Neural cell (in vitro differentiated cells): ENCODE measurements around the gene MAN1B1. TPM values are rescaled to one million over a fixed set of nuclear protein-coding genes. Genes with fewer than 3 reads are reported as not detected.

Source experiments
- H2AFZ ChIP-seq: fragments of 200-600, 300-800 bp; sonication (generic), shearing (Covaris generic); 2 replicates; pipeline ENCODE4 v1.6.0; 2014; ENCODE audit warnings: low read depth, mild to moderate bottlenecking, antibody characterized with exemption, low read length, moderate library complexity
- H3F3A ChIP-seq: fragments of 200-600 bp; shearing (Covaris generic); 2 replicates; pipeline ENCODE4 v1.6.1; 2016; ENCODE audit warnings: mild to moderate bottlenecking, moderate library complexity, mixed read lengths, antibody characterized with exemption, low read length; ENCODE audit not compliant: insufficient read depth, poor library complexity, severe bottlenecking
- H3K27ac ChIP-seq: fragments of 200-600, 300-800 bp; sonication (generic), shearing (Covaris generic); 2 replicates; pipeline ENCODE4 v1.5.1; 2014; ENCODE audit warnings: mild to moderate bottlenecking, low read length, moderate library complexity
- H3K27me3 ChIP-seq: fragments of 300-800, 200-600 bp; sonication (generic), shearing (Covaris generic); 2 replicates; pipeline ENCODE4 v1.6.0; 2014; ENCODE audit warnings: mild to moderate bottlenecking, low read depth, low read length, moderate library complexity; ENCODE audit not compliant: insufficient read depth
- H3K36me3 ChIP-seq: fragments of 300-800, 200-600 bp; sonication (generic), shearing (Covaris generic); 2 replicates; pipeline ENCODE4 v1.5.1; 2014; ENCODE audit warnings: mild to moderate bottlenecking, antibody characterized with exemption, low read length, moderate library complexity; ENCODE audit not compliant: insufficient read depth
- H3K4me2 ChIP-seq: fragments of 300-800, 200-600 bp; sonication (generic), shearing (Covaris generic); 2 replicates; pipeline ENCODE4 v1.6.0; 2014; ENCODE audit warnings: mild to moderate bottlenecking, low read length
- H3K4me3 ChIP-seq: fragments of 300-800, 200-600 bp; sonication (generic), shearing (Covaris generic); 2 replicates; pipeline ENCODE4 v1.5.1; 2014; ENCODE audit warnings: mild to moderate bottlenecking, low read length, moderate library complexity
- H3K79me2 ChIP-seq: fragments of 200-600 bp; shearing (Covaris generic); replicated peaks from 2 replicates; pipeline ENCODE4 v1.6.0; 2014; ENCODE audit warnings: mild to moderate bottlenecking, low read length, moderate library complexity; ENCODE audit not compliant: insufficient read depth
- H3K9ac ChIP-seq: fragments of 300-800, 200-600 bp; sonication (generic), shearing (Covaris generic); 2 replicates; pipeline ENCODE4 v1.6.1; 2016; ENCODE audit warnings: mild to moderate bottlenecking, low read length, mixed read lengths
- H3K9me2 ChIP-seq: fragments of 200-600 bp; shearing (Covaris generic); 2 replicates; pipeline ENCODE4 v1.6.1; 2016; ENCODE audit warnings: mild to moderate bottlenecking, low read length, mixed read lengths; ENCODE audit not compliant: insufficient read depth
- H3K9me3 ChIP-seq: fragments of 200-600, 300-800 bp; sonication (generic), shearing (Covaris generic); 2 replicates; pipeline ENCODE4 v1.6.1; 2016; ENCODE audit warnings: mild to moderate bottlenecking, mixed run types, low read length, moderate library complexity, mixed read lengths
- H4K20me1 ChIP-seq: fragments of 200-600 bp; shearing (Covaris generic); 2 replicates; pipeline ENCODE4 v1.6.1; 2016; ENCODE audit warnings: mild to moderate bottlenecking, mixed run types; ENCODE audit not compliant: insufficient read depth
- CTCF ChIP-seq: fragments of 450-650 bp; IDR thresholded peaks from 2 replicates; pipeline ENCODE4 v1.5.1; 2014; ENCODE audit warnings: antibody characterized with exemption, mild to moderate bottlenecking, moderate library complexity; ENCODE audit not compliant: poor library complexity, severe bottlenecking
- EP300 ChIP-seq: fragments of 450-650 bp; conservative IDR thresholded peaks from 2 replicates; pipeline ENCODE4 v1.6.1; 2014; ENCODE audit warnings: antibody characterized with exemption, mild to moderate bottlenecking, moderate library complexity; ENCODE audit not compliant: poor library complexity, severe bottlenecking
- EZH2 ChIP-seq: fragments of 200-600, 300-800 bp; shearing (Covaris generic), sonication (generic); IDR thresholded peaks from 2 replicates; pipeline ENCODE4 v1.6.1; 2014; ENCODE audit warnings: antibody characterized with exemption, low read length, borderline replicate concordance, mild to moderate bottlenecking; ENCODE audit not compliant: insufficient read depth, poor library complexity, severe bottlenecking
- MXI1 ChIP-seq: fragments of 450-650 bp; conservative IDR thresholded peaks from 2 replicates; pipeline ENCODE4 v1.6.1; 2014; ENCODE audit warnings: antibody characterized with exemption, mild to moderate bottlenecking; ENCODE audit not compliant: poor library complexity, severe bottlenecking
- POLR2AphosphoS5 ChIP-seq: IDR thresholded peaks from 2 replicates; pipeline ENCODE4 v1.6.1; 2012
- RAD21 ChIP-seq: fragments of 450-650 bp; conservative IDR thresholded peaks from 2 replicates; pipeline ENCODE4 v1.6.1; 2014; ENCODE audit warnings: antibody characterized with exemption, mild to moderate bottlenecking, moderate library complexity
- REST ChIP-seq: IDR thresholded peaks from 2 replicates; pipeline ENCODE4 v1.6.1; 2012; ENCODE audit warnings: borderline replicate concordance
- SMC3 ChIP-seq: fragments of 450-650 bp; conservative IDR thresholded peaks from 2 replicates; pipeline ENCODE4 v1.6.1; 2014; ENCODE audit warnings: antibody characterized with exemption, mild to moderate bottlenecking, moderate library complexity; ENCODE audit not compliant: poor library complexity
- TAF1 ChIP-seq: IDR thresholded peaks from 2 replicates; pipeline ENCODE4 v1.6.1; 2012; ENCODE audit warnings: low read depth
- polyA plus RNA-seq: library from polyadenylated mRNA; depleted of rRNA; stranded (reverse); fragments of >200 nt; gene quantifications from 2 replicates; pipeline ENCODE4 v1.2.3, GENCODE V29; 2014

Gene MAN1B1
- polyA plus RNA-seq, 1 donor from 2014 or later: 72.0 TPM

- Histone ChIP-seq H3F3A (no peaks in the 10 kb centered on the region), H2AFZ (no peak overlapping the region), H3K9me2 (no peaks in the 10 kb centered on the region), H3K27me3 (no peaks in the 10 kb centered on the region), H3K4me2 (no peak overlapping the region), H3K36me3 (no peaks in the 10 kb centered on the region), H3K9ac (no peak overlapping the region), H4K20me1 (no peaks in the 10 kb centered on the region), H3K79me2 (peaks cover 19% of the 10 kb centered on the region), H3K4me3 (no peak overlapping the region), H3K27ac (no peak overlapping the region), H3K9me3 (no peaks in the 10 kb centered on the region)
- TF ChIP-seq SMC3 (no peak), MXI1 (no peak), CTCF (no peak), REST (no peak), RAD21 (no peak), TAF1 (no peak), POLR2AphosphoS5 (no peak), EP300 (no peak), EZH2 (no peak)
Observed at GRCh38 chr9:137126786-137127185, 40.0 kb downstream of the MAN1B1 start.

GRCh38 chr9:137127301-137128157 is 40.7 kb downstream of the MAN1B1 start:
- Histone ChIP-seq H3K9me2 (no peaks in the 10 kb centered on the region), H3K27me3 (no peaks in the 10 kb centered on the region), H3K9me3 (no peaks in the 10 kb centered on the region), H2AFZ (no peak overlapping the region), H4K20me1 (no peaks in the 10 kb centered on the region), H3K79me2 (peaks cover 19% of the 10 kb centered on the region), H3K27ac (no peak overlapping the region), H3K4me2 (no peak overlapping the region), H3K9ac (no peak overlapping the region), H3K4me3 (peak overlapping the region; percentile 95), H3F3A (no peaks in the 10 kb centered on the region), H3K36me3 (no peaks in the 10 kb centered on the region)
- no peak for TF ChIP-seq MXI1
- no peak for TF ChIP-seq RAD21
- TF ChIP-seq REST: no peak
- no peak for TF ChIP-seq EP300
- TF ChIP-seq POLR2AphosphoS5: no peak
